HG02610 (cell line): ENCODE data around the gene FHIT.

ENCODE experiments used
- ATAC-seq: cut with Tn5 transposase; IDR thresholded peaks from one replicate; pipeline ENCODE4 v1.9.1; 2021; ENCODE audit warnings: mild to moderate bottlenecking, moderate library complexity; ENCODE audit not compliant: unreplicated experiment

Gene FHIT

DNA sequence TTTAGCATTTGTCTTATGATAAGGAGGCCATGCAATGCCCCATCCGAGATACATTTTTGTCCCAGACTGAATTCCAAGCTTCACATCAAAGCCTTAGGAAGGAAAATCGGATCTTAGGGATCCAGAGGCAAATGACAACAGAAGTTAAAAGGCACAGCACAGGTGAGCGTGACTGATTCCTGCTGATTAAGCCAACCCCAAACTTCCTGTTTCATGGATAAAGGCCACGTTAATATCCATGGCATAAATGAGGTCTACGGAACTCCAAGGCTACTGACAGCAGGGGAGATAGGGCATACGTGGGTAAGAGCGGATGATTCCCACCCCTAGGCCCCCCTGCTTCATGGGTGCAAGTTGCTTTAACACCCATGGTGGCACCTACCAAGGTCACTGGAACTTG lies 471.6 kb downstream of the FHIT start:
- ATAC-seq, result no peak

DNA sequence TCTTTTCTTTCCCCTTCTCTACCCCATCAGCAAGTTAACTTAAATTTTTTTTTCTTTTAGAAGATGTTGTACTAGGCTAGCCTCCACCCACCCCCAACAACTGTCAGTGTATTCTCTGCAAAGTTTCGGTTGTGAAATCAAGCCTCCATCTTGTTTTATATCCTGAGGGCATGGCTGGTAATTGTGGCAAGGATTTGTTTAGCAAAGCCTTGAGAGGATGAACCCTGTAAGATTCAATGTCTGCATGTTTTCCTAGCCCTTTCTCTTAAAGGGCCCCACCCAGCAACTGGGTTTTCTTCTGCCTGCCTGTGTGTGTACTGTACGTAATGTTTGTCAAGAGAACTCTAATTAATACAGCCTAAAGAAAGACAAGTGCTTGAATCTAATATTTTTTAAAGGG lies 475.3 kb downstream of the FHIT start:
- ATAC-seq, result no peak

DNA sequence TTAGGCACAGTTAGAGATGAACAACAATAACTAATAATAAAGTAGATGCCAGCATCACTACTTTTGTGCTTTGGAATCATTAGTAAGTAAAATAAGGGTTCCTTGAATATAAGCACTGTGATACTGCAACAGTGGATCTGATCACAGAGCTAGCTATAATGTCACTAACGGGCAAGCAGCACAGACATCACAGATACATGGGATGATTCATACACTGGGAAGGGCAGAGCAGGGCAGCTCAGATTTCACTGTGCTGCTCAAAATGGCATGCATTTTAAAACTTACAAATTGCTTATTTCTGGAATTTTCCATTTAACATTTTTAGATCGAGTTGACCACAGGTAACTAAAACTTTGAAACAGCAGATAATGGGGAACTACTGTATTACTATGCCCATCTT lies 476.6 kb downstream of the FHIT start:
- no peak for ATAC-seq

DNA sequence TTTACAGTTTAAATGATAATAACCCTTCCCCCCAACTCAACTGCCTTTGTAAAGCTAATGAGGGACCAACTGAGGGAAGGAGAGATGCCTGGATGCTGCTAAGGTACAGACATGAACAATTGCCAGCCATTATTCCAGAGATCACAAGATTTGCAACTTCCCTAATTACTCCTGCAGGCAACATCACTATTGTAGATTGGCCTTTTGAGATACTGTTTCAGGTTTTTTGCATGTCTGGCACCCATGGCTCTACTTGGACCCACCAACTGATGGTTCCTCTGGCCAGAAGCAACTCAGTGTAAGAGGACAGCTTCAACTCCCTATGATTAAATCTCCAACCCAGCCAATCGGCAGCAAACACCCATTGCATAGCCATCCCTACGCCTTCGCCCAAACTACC lies 478.7 kb downstream of the FHIT start:
- no peak for ATAC-seq

DNA sequence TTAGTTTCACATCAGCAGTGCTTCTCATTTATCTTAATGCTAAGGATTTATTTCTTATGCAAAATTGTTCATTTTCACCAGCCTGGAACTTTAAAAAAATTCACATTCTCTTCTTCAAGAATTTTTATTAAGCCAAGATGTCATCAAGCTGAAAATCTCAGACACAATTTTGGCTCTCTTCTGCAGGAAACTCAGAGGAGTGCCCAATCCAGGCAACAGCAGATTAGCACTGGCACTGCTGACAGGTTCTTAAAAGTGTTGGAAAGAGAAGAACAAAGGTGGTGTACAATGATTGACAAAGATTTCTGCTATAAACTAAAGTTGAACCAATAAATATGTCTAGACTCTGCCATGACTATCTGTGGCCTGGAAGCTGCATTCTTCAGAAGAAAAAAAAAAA lies 479.5 kb downstream of the FHIT start:
- no peak for ATAC-seq

DNA sequence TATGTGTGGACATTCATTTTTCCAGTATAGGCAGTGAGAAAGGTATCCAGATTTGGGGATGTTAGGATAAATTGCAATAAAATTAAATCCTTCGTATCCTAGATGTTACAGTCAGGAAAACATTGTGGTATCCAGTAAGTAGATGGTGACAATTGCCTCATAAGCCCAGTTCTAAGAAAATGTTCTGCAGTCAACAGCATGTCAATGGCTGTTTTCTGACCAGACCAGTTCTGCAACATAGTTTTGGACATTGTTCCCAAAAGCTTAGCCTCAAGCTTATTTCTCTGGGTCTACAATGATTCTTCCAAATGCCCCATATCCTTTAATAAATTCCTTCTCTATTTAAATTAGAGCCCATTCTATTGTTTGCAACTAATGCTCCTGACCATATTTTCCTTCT lies 480.7 kb downstream of the FHIT start:
- ATAC-seq, result no peak

DNA sequence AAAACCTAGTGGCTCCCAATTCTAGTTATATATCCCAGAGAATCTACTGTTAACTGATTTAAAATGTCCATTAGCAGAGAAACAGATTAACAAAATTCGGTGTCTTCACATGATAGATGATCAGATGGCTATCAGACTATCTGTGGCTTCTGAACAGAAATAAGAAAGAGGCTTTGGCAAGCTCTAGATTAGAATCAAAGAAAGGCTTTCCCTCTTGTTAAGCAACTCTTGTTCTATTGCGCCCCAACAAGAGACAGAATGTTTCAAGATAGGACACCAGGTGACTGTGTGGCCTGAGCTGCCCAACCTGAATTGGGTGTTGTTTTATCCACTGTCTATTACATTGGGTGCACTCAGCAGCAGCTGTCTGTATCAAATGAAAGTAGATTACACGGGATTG lies 483.7 kb downstream of the FHIT start:
- no peak for ATAC-seq

DNA sequence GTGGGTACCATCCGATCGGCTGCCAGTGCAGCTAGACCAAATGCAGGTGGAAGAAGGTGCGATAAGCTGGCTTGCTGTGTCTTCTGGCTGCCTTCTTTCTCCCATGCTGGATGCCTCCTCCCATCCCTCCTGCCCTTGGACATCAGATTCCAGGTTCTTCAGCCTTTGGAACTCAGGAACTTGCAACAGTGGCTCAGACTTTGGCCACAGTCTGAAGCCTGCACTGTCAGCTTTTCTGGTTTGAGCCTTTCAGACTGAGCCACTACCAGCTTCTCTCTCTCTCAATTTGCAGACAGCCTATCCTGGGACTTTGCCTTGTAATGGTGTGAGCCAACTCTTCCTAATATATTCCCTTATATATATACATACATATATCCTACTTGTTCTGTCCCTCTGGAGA lies 485.5 kb downstream of the FHIT start:
- ATAC-seq, result no peak

DNA sequence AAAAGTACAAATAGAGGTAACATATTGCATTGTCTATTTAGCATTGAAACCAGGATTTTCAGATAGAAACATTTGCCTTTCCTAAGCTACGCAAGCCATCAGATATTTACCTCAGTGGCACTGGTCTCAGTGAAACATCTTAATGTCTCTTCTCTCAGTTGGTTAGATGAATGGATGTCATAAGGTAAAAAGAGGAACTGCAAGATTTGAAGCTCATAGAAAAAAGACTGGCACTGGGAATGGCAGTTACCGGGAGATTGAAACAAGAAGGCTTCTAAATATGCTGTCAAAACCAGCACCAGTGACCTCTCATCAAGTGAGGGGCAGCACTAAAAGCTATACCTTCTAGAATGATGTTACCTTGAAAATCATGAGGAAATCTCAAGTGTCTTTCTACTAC lies 486.4 kb downstream of the FHIT start:
- no peak for ATAC-seq

DNA sequence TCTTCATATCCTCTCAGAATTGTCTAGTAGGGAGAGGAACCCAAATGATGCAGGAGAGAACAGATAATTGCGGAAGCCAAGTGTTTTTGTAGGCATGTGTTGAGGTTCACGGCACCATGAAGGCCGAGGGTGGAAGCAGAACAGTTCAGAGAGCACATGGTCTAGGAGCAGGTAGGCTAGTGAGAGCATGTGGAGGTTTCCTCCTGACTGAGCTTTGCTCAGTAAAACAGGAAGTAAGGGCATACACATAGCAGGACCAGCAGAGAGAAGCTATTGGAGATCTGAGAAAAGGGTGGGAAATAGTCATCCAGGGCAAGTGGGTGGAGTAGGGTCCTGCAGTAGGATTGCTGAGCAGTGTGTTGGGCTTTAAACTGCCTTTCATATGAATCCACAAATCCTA lies 491.1 kb downstream of the FHIT start:
- ATAC-seq, result no peak

DNA sequence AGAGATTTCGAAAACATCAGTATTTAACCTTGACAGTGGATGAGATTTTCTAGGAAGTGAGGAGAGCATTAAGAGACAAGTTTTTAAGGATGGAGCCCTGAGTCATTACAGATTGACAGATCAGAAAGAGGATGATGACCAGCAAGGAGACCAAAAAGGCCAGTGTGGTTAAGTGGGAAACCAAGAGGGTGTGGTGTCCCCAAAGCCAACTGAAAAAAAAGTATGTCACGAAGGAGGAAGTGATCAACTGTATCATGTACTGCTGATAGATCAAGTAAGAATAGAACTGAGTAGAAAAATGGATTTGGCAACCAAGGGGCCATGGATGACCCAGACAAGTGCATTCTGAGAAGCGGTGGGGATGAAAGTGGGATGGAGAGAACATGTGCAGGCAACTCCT lies 491.8 kb downstream of the FHIT start:
- no peak for ATAC-seq

DNA sequence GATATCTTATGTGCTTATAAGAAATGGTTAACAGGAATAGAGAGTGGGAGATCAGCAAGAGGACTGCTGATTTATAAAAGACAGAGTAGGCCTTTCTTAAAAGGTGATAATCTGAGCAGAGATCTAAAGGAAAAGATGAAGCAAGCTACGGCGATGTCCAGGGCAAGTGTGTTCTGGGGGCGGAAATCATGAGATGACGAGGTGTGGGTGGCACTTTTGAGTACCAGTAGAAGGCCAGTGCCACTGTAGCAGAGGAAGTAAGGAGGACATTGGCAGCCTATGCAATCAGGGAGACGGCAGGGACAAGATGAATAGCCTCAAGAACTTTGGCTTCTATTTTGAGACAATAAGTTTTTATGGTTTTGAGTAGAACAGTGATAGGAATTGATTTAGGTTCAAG lies 492.4 kb downstream of the FHIT start:
- no peak for ATAC-seq

DNA sequence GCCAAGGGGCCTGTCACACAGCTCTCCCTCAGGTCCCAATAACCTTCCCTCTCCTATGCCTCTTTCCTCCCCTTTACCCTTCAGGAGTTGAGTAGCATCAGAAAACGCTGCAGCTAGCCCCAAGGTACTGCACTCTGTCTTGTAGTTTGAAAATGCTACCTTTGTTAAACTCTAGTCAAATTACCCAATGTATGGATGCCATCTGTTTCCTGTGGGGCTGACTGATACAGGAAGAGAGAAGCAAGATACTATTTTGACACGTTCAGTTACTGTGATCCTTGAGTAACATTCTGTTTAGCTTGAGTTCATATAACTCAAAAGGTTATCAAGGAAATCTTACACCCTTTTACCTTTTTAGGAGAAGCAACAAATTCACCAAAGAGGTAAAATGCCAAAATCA lies 493.1 kb downstream of the FHIT start:
- no peak for ATAC-seq

DNA sequence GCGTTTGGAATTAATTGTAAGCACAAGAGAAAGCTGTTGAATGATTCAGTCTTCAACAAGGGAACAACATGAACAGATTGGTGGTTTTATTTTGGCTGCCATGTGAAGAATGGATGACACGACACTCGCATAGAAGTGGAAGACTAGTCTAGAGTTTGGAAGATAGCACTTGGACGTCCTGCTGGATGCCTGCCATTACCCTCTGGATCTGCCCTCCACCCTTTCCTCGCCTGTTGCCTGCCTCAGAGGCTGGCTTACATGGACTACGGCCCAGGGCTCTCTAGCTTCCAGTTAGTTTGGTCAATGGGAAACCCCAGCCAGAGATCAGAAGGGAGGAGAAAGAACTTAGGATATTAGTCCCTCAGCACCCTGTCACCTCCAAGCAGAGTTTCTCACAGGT lies 493.5 kb downstream of the FHIT start:
- ATAC-seq, result no peak

DNA sequence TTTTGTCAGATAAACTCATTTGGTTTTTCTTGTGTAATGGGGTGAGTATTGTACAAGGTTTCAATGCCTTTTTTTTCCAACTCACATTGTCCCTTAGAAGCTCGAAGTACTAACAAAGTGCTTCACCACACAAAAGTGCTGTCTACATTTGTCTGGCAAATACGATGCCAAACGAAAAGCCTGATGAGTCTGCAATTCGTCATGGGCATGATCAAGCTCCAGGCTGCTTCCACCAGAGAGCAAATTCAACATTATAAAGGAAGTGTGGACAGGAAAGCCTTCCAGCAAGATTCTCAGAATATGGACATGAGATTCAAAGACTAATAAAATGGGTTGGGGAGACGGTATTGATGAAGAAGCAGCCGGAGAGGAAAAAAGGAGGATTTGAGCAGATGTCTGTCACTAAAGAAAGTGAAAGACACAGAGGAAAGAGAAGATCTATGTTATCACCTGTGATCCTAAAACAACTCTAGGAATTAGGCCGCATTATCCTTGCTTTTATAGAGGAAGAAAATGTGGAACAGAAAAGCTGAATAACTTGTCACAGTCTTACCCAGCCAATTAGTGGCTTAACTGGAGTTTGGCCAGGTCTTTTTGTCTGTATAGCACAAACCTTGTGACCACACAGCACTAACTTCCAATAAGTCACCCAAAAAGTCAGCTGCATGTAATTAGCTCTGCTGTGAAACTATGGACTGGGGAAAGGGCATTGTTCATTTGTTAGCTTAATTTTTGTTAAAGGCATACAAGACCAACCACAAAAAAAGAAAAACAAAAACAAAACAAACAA lies 494.8 kb downstream of the FHIT start:
- ATAC-seq, result no peak

DNA sequence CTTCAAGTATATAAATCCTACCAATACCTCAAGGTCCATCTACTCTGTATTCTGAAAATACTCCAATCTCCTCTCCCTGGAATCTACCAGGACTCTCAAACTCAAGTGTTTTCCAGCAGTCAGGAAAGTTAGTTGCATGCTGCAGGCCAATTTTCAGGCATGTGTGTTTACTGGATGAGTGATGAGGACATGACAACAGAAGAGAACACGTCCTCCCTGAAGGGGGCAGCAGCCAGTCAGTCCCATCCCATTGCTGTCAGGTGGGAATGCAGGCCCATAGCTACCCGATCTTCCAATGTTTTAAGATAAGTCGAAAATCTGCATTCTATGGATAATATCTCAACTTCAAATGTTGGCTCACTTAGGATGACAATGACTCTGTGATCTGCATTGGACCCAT lies 496.2 kb downstream of the FHIT start:
- ATAC-seq, result no peak

DNA sequence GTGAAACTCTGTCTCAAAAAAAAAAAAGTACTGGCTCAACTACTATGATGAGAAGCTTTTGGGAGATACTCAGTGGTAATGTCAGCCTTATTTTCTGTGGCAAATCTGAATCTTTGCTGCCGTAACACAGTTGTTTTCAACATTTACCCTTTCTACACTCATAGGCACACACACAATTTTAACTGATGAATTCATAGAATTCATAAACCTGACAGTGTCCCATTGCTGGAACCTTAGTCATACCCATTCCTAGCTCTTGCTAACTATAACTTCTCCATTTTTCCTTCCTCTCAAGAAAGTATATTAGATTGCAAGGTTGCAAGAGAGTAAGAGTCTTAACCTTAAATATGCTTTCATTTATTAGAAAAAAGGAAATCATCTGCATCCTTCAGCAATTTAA lies 496.6 kb downstream of the FHIT start:
- no peak for ATAC-seq

DNA sequence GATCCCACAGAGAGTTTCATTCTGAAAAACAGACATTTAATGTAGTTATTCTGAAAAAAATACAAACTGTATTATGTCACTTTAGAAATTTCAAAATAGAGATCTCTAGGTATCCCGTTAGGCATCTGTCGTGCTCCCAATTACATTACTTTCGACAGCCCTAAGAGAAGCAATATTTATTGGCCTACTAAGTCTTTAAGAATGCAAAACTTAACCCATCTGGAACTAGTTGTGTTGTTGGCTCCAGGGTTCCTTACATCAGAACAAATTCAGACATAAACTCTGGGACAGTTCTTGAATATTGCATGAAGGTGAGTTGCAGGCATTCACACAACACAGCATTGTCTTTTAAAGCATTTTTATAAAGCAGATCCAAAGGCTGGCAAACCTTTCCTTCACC lies 498.4 kb downstream of the FHIT start:
- ATAC-seq, result no peak

DNA sequence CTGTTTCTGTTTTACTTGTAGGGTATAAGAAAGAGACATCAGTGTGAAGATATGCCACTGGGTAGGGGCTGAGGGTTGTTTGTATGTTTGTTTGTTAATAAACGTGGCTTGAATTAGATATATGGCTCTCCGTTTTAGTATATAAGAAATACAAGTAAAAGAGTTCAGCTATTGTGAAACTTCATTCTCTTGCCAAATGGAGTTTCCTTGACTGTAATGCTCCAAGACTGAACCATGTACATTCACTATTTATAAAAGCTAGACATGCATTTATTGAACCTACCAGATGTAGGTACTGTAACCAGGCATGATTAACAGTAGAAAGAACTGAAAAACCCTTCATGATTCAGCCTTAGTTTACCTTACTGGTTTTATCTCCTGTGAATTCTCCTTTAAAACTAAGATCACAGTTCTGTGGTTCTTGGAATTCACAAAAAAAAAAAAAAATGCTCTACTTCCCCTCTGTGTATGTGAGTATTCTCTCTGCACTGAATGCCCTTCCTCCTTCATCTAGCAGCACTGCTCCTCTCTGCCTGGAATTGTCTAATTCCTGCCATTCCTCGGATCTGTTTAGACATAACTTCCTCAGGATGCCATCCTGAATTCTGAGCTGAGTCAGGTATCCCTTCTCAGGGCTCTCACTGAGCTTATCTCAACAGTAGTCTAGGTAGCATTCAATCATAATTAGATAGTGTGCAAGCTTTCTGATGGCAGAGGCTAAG lies 504.4 kb downstream of the FHIT start:
- ATAC-seq, result no peak

DNA sequence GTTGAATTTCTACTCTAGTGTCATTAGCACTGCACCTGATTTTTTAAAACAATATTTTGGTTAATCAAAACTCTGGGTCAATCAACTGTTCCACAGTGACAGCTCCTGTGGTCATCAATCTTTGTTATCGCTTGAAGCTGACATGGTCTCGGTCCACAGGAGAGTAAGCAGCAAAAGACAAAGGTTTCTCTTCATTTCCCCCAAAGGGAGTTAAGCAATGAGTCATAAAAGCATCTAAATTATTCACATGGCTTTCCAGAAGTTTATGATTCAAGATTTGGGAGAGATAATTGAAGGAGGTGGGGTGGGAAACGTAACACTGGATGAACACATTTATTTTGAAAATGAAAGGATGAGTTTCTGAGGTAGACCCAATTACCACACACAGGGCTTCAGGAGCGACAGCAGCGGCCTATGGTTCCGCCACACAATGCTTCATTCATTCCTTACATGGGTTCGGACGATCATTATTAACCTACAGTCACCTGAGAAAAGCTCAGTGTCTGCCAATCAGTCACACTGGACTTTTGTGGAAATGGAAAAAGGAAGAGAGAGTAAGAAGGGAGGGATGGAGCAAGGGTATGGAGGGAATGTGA lies 505.1 kb downstream of the FHIT start:
- no peak for ATAC-seq

DNA sequence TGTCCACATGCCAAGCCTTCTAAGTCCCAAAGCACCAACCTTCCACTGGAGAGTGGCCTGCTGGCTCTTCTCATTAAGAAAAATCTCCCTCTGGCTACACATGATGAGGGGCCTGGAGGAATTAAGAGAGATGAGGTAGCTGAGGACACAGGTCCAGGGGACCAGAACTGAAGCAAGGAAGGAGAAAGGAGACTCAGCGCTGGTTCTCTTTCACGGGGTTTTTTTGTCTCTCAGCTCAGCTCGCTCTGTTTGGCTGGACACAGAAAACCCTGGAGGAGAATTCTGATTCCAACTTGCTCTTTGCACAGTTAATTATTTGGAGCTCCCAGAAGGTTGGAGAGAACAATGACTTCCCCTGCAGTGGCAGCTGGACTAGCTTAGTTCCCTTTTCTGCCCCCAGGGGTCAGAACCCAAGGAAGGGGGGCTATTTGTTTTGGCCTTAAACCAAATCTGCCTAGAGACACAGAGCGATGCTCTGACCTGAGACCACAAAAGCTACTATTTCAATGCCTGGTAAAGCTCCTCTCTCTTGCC lies 507.6 kb downstream of the FHIT start:
- ATAC-seq, result no peak

DNA sequence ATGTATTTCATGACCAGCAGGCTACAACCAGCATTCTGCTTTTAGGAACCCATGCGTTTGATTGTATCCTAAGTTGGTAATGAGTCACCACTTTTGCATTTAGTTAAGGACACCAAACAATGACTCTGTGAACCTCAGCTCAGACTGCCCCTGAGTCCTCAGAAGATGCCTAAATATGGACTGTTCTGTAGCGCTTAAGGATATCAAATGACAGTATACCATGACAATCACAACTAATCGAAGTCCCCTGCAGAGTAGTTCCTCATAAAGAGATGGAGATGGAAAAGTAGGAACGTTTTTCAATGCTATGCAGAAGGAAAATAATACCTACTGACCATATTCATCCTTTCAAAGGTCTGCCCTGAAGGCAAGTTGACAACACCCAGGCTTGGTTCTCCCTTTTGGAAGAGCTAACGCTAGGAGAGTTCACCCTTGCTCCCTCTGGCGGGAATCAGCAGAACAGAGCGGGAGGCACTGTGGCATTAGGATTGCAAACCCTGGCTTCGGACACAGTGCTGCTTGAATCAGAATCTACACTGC lies 508.6 kb downstream of the FHIT start:
- ATAC-seq, result no peak
